ENCODE data around the gene SUPT5H.
"Not testable (repeated sequence)": the region's sequence is repeated elsewhere in the genome, so short reads cannot be mapped to it uniquely, and the experiment has no call there.

The SUPT5H gene

GRCh38 chr19:39465956-39466747 is 20.8 kb downstream of the SUPT5H start:
- DNase-seq (ENCODE audit: low read depth), result no peak

GRCh38 chr19:39467941-39468340 is 22.6 kb downstream of the SUPT5H start:
- DNase-seq (ENCODE audit: low read depth), result no peak

GRCh38 chr19:39469036-39469435 is 23.7 kb downstream of the SUPT5H start:
- DNase-seq (ENCODE audit: low read depth), result no peak

GRCh38 chr19:39469567-39469966 is 24.2 kb downstream of the SUPT5H start:
- no peak for DNase-seq (ENCODE audit: low read depth)

- no peak for DNase-seq (ENCODE audit: low read depth)
Measured at GRCh38 chr19:39470724-39471339, 25.4 kb downstream of the SUPT5H start.

- no peak for DNase-seq (ENCODE audit: low read depth)
Measured at GRCh38 chr19:39471756-39472536, 26.6 kb downstream of the SUPT5H start.

GRCh38 chr19:39472746-39473442 is 27.5 kb downstream of the SUPT5H start:
- no peak for DNase-seq (ENCODE audit: low read depth)

GRCh38 chr19:39473443-39473960 is 28.1 kb downstream of the SUPT5H start:
- no peak for DNase-seq (ENCODE audit: low read depth)

- DNase-seq (ENCODE audit: low read depth), result peak; percentile 55
Measured at GRCh38 chr19:39474139-39474620, 28.8 kb downstream of the SUPT5H start.

- no peak for DNase-seq (ENCODE audit: low read depth)
Measured at GRCh38 chr19:39475748-39476147, 30.4 kb downstream of the SUPT5H start.

GRCh38 chr19:39479319-39479801 is 34.0 kb downstream of the SUPT5H start:
- DNase-seq (ENCODE audit: low read depth), result not testable (repeated sequence)

GRCh38 chr19:39479916-39480315 is 34.5 kb downstream of the SUPT5H start:
- no peak for DNase-seq (ENCODE audit: low read depth)

- peak; percentile 97 for DNase-seq (ENCODE audit: low read depth)
Measured at GRCh38 chr19:39480337-39481228, 35.2 kb downstream of the SUPT5H start, which contains the start of gene TIMM50. TIMM50 (plus strand) TSS chr19:39480838; CDS start chr19:39480854, 16 bp downstream.

GRCh38 chr19:39481229-39481545 is 35.8 kb downstream of the SUPT5H start:
- DNase-seq (ENCODE audit: low read depth), result no peak

GRCh38 chr19:39481676-39482075 is 36.3 kb downstream of the SUPT5H start:
- no peak for DNase-seq (ENCODE audit: low read depth)

- no peak for DNase-seq (ENCODE audit: low read depth)
Measured at GRCh38 chr19:39483141-39483540, 37.8 kb downstream of the SUPT5H start.

GRCh38 chr19:39489756-39490155 is 44.4 kb downstream of the SUPT5H start:
- no peak for DNase-seq (ENCODE audit: low read depth)

GRCh38 chr19:39492225-39492624 is 46.8 kb downstream of the SUPT5H start:
- no peak for DNase-seq (ENCODE audit: low read depth)

GRCh38 chr19:39492788-39493187 is 47.4 kb downstream of the SUPT5H start:
- DNase-seq (ENCODE audit: low read depth), result no peak

- no peak for DNase-seq (ENCODE audit: low read depth)
Measured at GRCh38 chr19:39494661-39495060, 49.3 kb downstream of the SUPT5H start.

GRCh38 chr19:39496063-39496462 is 50.7 kb downstream of the SUPT5H start:
- no peak for DNase-seq (ENCODE audit: low read depth)
